ENCODE results near the gene RNF220.

The RNF220 gene

GRCh38 chr1:44590475-44590874 lies 185.4 kb downstream of the RNF220 start:
- no peak for FAIRE-seq

GRCh38 chr1:44591381-44591780 lies 186.3 kb downstream of the RNF220 start:
- FAIRE-seq, result no peak

- FAIRE-seq, result no peak
Observed at GRCh38 chr1:44592208-44593145, 187.4 kb downstream of the RNF220 start.

- FAIRE-seq, result no peak
Observed at GRCh38 chr1:44594353-44594752, 189.3 kb downstream of the RNF220 start.

- no peak for FAIRE-seq
Observed at GRCh38 chr1:44594871-44595735, 190.0 kb downstream of the RNF220 start.

- no peak for FAIRE-seq
Observed at GRCh38 chr1:44596511-44596910, 191.5 kb downstream of the RNF220 start.

- no peak for FAIRE-seq
Observed at GRCh38 chr1:44598167-44598566, 193.1 kb downstream of the RNF220 start.

- no peak for FAIRE-seq
Observed at GRCh38 chr1:44602634-44603628, 197.9 kb downstream of the RNF220 start.

- FAIRE-seq, result no peak
Observed at GRCh38 chr1:44603718-44604117, 198.7 kb downstream of the RNF220 start.

GRCh38 chr1:44604157-44604955 lies 199.3 kb downstream of the RNF220 start:
- FAIRE-seq, result no peak

- FAIRE-seq, result no peak
Observed at GRCh38 chr1:44605914-44606615, 201.0 kb downstream of the RNF220 start.

- no peak for FAIRE-seq
Observed at GRCh38 chr1:44606701-44607281, 201.7 kb downstream of the RNF220 start.

- no peak for FAIRE-seq
Observed at GRCh38 chr1:44608141-44608540, 203.1 kb downstream of the RNF220 start.

- no peak for FAIRE-seq
Observed at GRCh38 chr1:44609412-44609767, 204.3 kb downstream of the RNF220 start.

- no peak for FAIRE-seq
Observed at GRCh38 chr1:44609768-44610526, 204.9 kb downstream of the RNF220 start.

- FAIRE-seq, result no peak
Observed at GRCh38 chr1:44610527-44611148, 205.6 kb downstream of the RNF220 start.

GRCh38 chr1:44611419-44611818 lies 206.4 kb downstream of the RNF220 start:
- no peak for FAIRE-seq

- no peak for FAIRE-seq
Observed at GRCh38 chr1:44611866-44612265, 206.8 kb downstream of the RNF220 start.

GRCh38 chr1:44613941-44614340 lies 208.9 kb downstream of the RNF220 start:
- FAIRE-seq, result no peak

Data from endometrium (tissue), 2 donors.